GM19397 (cell line): ENCODE measurements around the gene PRM3.
A peak's percentile ranks its signal among the peaks of the same experiment; 100 is the strongest.

ENCODE experiments used
- ATAC-seq: cut with Tn5 transposase; IDR thresholded peaks from one replicate; pipeline ENCODE4 v1.9.1; 2021; ENCODE audit warnings: mild to moderate bottlenecking, moderate library complexity; ENCODE audit not compliant: unreplicated experiment

The PRM3 gene

GRCh38 chr16:11272921-11273720 is at the start of gene PRM3:
TSS of gene PRM3 (minus strand) at chr16:11273629. CDS start at chr16:11273595, 34 bp downstream.
- no peak for ATAC-seq

GRCh38 chr16:11322823-11323222 is 49.4 kb upstream of the PRM3 start:
- ATAC-seq, result no peak

- ATAC-seq, result no peak
Measured at GRCh38 chr16:11321662-11322061, 48.2 kb upstream of the PRM3 start.

GRCh38 chr16:11320170-11320569 is 46.7 kb upstream of the PRM3 start:
- no peak for ATAC-seq

- no peak for ATAC-seq
Measured at GRCh38 chr16:11319529-11320146, 46.2 kb upstream of the PRM3 start.

- ATAC-seq, result no peak
Measured at GRCh38 chr16:11318817-11319216, 45.4 kb upstream of the PRM3 start.

- no peak for ATAC-seq
Measured at GRCh38 chr16:11316331-11317015, 43.0 kb upstream of the PRM3 start.

- ATAC-seq, result no peak
Measured at GRCh38 chr16:11315510-11315909, 42.1 kb upstream of the PRM3 start.

- no peak for ATAC-seq
Measured at GRCh38 chr16:11314309-11314894, 41.0 kb upstream of the PRM3 start.

- ATAC-seq, result no peak
Measured at GRCh38 chr16:11313493-11314308, 40.3 kb upstream of the PRM3 start.

- no peak for ATAC-seq
Measured at GRCh38 chr16:11312718-11313492, 39.5 kb upstream of the PRM3 start.

- ATAC-seq, result no peak
Measured at GRCh38 chr16:11310997-11311561, 37.6 kb upstream of the PRM3 start.

GRCh38 chr16:11310634-11310977 is 37.2 kb upstream of the PRM3 start:
- ATAC-seq, result no peak

GRCh38 chr16:11309895-11310633 is 36.6 kb upstream of the PRM3 start:
- ATAC-seq, result peak; percentile 29

GRCh38 chr16:11308493-11309283 is 35.3 kb upstream of the PRM3 start:
- ATAC-seq, result peak; percentile 38

GRCh38 chr16:11307639-11308492 is 34.4 kb upstream of the PRM3 start:
- no peak for ATAC-seq

- ATAC-seq, result no peak
Measured at GRCh38 chr16:11306997-11307638, 33.7 kb upstream of the PRM3 start.
